Activated naive CD4-positive, alpha-beta T cell treated with anti-CD3 and anti-CD28 coated beads, Interleukin-2, amount 50 U/mL, for 16 hours (primary cell): ENCODE results near the gene ESPL1.
A peak's percentile ranks its signal among the peaks of the same experiment; 100 is the strongest.
"Not testable (repeated sequence)": the region's sequence is repeated elsewhere in the genome, so short reads cannot be mapped to it uniquely, and the experiment has no call there.

Source experiments
- DNase-seq: peaks from one replicate; pipeline ENCODE4 v3.0.0-alpha.2; 2020

ESPL1 gene

GRCh38 chr12:53265783-53266182 is 2.3 kb upstream of the ESPL1 start:
- DNase-seq, result no peak

GRCh38 chr12:53267306-53267998 is 647 bp upstream of the ESPL1 start:
- peak; percentile 28 for DNase-seq

- no peak for DNase-seq
Observed at GRCh38 chr12:53268630-53269562, 797 bp downstream of the ESPL1 start.

DNA sequence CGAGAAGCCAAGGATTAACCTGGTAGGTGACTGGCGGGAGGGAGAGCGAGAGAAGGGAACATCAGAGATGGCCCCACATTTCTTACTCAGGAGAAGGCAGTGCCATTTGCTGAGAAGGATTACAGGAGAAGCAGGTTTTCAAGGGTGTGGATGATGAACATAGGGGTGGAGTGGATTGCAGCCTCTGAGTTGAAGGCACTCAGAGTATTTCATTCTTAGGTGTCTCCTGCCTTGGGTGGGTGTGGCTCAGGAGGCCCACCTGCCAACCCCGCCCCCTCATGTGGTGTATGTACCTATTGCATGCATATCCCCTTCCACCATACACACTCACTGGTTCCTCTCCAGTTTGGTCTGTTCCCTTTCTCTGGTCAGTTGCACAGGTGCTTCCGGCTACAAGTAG is 6.3 kb downstream of the ESPL1 start:
- DNase-seq, result no peak

DNA sequence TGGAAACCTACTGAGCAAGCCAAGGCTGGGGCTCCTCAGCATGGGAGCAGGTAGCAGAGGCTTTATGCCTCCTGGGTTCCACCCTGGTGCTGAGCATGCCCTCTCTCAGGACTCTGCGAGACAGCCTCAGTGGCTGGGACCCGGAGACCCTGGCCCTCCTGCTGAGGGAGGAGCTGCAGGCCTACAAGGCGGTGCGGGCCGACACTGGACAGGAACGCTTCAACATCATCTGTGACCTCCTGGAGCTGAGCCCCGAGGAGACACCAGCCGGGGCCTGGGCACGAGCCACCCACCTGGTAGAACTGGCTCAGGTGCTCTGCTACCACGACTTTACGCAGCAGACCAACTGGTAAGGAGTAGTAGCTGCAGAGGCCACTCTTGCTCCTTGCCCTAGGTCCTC is 8.4 kb downstream of the ESPL1 start:
- no peak for DNase-seq

- no peak for DNase-seq
Observed at GRCh38 chr12:53277981-53278380, 9.9 kb downstream of the ESPL1 start.

DNA sequence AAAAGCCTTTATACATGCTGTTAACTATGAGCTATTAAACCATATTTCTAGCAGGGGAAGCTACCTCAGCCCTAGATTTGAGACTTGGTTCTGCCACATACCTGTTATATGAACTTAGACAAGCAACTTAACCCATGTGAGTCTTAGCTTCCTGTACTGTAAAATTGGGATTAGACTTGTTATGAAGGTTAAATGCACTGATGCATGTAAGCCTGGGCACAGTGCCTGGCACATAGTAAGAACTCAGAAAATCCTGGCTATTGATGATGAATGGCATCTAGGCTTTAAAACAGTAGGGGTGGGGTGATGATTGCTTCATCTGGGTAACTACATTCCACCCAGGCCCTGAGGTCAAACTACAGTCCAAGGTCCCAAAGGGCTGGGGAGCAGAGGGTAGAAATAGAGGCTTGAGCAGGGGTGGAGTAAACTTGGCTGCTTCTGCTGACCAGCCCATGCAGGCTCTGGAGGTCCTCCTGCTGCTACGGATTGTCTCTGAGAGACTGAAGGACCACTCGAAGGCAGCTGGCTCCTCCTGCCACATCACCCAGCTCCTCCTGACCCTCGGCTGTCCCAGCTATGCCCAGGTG is 11.3 kb downstream of the ESPL1 start:
- DNase-seq, result no peak

GRCh38 chr12:53279888-53280498 is 11.9 kb downstream of the ESPL1 start:
- no peak for DNase-seq

DNA sequence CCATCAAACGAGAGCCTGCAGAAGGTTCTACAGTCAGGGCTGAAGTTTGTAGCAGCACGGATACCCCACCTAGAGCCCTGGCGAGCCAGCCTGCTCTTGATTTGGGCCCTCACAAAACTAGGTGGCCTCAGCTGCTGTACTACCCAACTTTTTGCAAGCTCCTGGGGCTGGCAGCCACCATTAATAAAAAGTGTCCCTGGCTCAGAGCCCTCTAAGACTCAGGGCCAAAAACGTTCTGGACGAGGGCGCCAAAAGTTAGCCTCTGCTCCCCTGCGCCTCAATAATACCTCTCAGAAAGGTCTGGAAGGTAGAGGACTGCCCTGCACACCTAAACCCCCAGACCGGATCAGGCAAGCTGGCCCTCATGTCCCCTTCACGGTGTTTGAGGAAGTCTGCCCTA is 18.3 kb downstream of the ESPL1 start:
- no peak for DNase-seq

DNA sequence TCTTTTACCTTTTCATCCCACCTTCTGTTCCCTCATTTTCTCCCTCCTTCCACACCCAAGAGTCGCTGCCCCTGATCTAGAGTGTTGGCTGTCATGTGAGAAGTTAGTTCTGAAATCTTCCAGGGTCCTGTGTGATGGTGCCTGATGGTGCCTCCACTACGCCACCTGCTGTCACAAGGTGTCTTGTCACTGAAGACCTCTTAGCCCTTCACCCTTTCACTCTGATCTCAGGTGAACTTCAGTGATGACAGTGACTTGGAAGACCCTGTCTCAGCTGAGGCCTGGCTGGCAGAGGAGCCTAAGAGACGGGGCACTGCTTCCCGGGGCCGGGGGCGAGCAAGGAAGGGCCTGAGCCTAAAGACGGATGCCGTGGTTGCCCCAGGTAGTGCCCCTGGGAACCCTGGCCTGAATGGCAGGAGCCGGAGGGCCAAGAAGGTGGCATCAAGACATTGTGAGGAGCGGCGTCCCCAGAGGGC is 19.7 kb downstream of the ESPL1 start:
- DNase-seq, result peak; percentile 76

DNA sequence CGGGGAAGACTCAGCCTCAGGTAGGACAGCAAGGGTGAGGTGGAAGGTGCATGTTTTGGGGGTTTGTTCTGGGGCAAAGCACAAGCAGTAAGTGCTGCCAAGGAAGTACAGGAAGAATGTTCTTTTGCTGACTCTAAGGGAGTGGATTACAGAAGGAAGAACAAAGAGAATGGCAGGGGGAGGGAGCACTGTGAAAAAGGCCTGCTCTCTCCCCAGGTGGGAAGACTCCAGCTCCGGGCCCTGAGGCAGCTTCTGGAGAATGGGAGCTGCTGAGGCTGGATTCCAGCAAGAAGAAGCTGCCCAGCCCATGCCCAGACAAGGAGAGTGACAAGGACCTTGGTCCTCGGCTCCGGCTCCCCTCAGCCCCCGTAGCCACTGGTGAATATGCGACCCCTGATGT is 20.2 kb downstream of the ESPL1 start:
- no peak for DNase-seq

- no peak for DNase-seq
Observed at GRCh38 chr12:53289891-53290290, 21.8 kb downstream of the ESPL1 start.

DNA sequence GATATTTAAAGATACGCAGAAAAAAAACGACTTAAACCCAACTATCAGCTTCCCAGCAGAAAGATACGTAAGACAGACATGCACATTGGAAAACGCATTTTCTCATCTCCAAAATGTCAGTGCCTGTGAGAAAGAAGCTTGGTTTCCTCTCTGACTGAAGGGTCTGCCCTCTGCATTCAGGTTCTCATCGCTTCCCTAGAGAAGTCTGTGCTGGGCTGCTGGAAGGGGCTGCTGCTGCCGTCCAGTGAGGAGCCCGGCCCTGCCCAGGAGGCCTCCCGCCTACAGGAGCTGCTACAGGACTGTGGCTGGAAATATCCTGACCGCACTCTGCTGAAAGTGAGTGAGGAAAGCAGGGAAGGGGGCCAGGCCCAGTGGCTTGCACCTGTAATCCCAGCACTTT is 22.6 kb downstream of the ESPL1 start:
- DNase-seq, result no peak

DNA sequence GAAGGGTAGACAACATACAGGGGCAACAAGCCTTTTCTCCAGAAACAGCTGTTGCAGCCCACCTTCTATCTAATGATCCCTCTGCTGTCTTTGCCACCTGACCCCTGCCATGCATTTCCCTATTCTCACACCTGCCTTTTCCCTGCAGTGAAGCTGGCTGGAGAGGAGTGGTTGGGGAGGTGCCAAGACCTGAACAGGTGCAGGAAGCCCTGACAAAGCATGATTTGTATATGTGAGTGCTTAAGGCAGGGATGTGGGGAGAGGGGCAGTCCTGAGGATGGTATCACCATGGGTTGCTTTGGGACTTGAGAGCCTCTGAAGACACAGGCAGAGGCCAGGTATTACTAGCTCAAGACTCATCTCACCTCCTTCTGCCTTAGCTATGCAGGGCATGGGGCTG is 24.3 kb downstream of the ESPL1 start:
- no peak for DNase-seq

GRCh38 chr12:53295070-53295890 is 27.2 kb downstream of the ESPL1 start, which contains the start of gene PFDN5:
Gene PFDN5, plus strand, starts transcription at chr12:53295542. Its CDS starts 26 bp downstream, at chr12:53295568.
- DNase-seq, result peak; percentile 87

DNA sequence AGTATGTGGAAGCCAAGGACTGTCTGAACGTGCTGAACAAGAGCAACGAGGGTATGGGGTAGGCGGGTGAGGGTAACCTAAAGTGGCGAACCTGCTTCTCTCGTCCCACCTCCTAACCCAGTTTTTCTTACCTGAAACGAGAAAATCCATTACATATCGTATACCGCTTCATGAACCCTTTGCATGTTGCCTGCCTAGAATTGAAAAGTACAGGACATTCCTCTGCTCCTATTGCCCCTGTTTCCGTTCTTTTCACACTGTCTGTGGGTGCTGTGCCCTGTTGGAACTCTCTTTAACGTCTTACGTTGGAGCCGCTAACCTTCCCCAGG is 27.8 kb downstream of the ESPL1 start:
- DNase-seq, result no peak

DNA sequence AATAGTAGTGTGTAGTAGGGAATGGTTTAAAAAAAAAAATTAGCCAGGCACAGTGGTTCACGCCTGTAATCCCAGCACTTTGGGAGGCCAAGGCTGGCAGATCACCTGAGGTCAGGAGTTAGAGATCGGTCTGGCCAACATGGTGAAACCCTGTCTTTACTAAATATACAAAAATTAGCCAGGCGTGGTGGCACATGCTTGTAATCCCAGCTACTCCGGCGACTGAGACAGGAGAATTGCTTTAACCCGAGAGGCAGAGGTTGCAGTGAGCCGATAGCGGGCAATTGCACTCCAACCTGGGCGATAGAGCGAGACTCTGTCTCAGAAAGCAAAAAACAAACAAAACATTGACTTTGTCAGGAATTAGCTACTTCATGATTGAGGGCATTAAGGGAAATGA is 29.0 kb downstream of the ESPL1 start:
- DNase-seq, result not testable (repeated sequence)

DNA sequence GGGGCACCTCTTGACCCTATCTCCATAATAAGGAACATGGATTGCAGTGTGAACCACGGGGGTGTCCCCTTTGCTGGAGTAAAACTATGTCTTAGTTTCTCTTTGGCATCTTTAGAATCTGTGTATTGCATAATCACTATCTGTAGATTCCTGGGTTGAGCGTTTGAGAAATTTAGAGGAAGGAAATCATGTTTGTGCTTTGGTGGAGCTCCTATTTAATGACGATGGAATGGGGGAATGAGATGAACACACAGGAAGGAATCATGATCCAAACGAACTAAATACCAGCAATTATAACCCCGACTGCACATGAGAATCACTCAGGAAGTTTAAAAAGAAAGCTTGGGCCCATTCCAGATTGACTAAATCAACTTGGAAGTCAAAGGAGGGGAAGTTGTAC is 30.1 kb downstream of the ESPL1 start:
- no peak for DNase-seq

DNA sequence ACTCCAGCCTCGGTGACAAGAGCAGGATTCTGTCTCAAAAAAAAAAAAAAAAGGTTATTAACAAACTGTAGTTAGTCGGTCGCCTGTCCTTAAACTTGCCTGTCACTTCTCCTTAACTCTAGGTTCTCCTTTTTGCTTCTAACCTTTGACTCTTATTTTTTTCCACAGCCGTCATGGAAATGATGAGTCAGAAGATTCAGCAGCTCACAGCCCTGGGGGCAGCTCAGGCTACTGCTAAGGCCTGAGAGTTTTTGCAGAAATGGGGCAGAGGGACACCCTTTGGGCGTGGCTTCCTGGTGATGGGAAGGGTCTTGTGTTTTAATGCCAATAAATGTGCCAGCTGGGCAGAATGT is 31.0 kb downstream of the ESPL1 start:
- DNase-seq, result peak; percentile 31

DNA sequence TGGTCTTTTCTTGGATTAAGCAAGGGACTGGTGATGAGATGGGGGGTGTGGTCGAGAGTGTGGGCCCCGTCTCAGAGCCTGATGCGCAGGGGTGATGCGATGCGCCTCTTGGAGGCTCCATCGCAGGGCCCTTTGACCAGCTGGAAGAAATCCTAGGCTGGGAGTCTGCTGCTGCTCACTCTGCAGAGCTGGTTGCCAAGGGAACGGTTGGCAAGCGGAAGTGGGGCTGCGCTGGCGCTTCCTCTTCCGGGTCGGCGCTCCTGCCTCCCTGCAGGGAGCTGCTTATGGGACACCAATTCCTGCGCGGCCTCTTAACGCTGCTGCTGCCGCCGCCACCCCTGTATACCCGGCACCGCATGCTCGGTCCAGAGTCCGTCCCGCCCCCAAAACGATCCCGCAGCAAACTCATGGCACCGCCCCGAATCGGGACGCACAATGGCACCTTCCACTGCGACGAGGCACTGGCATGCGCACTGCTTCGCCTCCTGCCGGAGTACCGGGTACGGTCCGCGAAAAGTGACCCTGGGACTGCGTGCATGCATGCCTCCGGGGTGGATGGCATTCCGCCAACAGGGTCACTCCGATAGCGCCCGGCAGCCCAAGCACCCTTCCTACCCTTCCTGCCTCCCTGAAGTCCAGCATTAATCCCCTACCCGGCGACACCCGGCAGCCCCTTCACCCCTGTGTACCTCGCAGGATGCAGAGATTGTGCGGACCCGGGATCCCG is 31.5 kb downstream of the ESPL1 start, which contains the start of gene MYG1:
TSS of gene MYG1 (plus strand) at position 242 of the 727 bp plus-strand sequence. CDS start at position 285, 43 bp downstream.
- DNase-seq, result peak; percentile 83

- DNase-seq, result no peak
Observed at GRCh38 chr12:53300187-53300586, 32.1 kb downstream of the ESPL1 start.

DNA sequence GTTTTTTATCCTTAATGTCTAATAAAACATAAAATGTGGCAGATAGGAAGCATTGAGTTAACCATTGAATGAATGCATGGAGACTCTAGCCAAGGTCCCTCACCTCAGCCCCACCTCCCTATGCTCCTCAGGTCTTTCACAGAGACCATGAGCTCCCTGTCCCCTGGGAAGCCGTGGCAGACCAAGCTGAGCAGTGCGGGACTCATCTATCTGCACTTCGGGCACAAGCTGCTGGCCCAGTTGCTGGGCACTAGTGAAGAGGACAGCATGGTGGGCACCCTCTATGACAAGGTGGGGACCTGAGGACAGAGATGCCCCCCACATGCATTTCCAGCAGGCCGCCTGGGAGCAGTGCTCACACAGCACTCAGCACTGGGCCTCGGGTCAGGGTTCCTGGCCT is 34.8 kb downstream of the ESPL1 start:
- no peak for DNase-seq
